ENCODE data around the gene ZNF653. TPM values are rescaled to one million over a fixed set of nuclear protein-coding genes. Genes with fewer than 3 reads are reported as not detected.
A peak's percentile ranks its signal among the peaks of the same experiment; 100 is the strongest.

The ZNF653 gene
- total RNA-seq, 2 donors from 2014 or later: 5.4 to 25.0 TPM

DNA sequence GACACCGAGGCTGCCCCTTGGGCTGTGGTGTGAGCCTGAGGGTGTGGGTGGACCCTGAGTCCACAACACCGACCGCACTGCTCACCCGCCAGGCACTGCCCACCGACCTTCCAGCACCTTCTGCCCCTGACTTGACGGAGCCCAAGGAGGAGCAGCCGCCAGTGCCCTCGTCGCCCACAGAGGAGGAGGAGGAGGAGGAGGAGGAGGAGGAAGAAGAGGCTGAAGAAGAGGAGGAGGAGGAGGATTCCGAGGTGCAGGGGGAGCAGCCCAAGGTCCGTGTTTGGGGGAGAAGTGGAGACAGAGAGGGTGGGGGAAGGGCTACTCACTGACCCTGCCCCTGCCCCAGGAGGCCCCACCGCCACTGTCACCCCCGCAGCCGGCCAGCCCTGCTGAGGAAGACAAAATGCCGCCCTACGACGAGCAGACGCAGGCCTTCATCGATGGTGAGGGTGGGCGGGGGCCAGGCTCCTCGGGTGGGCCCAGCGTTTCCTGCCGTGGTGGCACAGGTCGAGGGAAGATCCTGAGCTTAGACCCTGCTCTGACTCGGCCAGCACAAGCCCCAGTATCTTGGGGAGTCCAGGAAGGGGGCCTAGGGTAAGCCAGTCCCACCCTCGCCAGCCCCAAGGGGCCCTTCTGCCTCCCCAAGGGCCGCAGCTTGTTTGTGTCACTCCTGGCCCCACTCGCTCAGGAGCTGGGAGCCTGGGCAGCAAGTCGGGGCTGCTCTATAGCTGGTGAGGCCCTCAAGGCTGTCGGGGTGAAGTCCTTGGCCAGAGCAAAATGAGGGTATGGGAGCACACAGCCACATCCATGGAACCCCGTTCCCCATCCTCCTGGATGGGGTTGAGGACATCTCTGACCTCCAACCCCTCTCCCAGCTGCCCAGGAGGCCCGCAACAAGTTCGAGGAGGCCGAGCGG, 58.0 kb downstream of the ZNF653 start:
- ATAC-seq (ENCODE audit: insufficient number of reproducible peaks, low FRiP score, low read depth): no peak
- H3K4me3 ChIP-seq: no peak overlapping the region
- peaks cover 41% of the 10 kb centered on the region for H3K36me3 ChIP-seq
- DNase-seq (ENCODE audit: low spot score): no peak
- no peaks in the 10 kb centered on the region for H3K4me1 ChIP-seq (ENCODE audit: control insufficient read depth in 1 of 2, low read depth in 2 of 2)
- TF ChIP-seq, protein P1, sequence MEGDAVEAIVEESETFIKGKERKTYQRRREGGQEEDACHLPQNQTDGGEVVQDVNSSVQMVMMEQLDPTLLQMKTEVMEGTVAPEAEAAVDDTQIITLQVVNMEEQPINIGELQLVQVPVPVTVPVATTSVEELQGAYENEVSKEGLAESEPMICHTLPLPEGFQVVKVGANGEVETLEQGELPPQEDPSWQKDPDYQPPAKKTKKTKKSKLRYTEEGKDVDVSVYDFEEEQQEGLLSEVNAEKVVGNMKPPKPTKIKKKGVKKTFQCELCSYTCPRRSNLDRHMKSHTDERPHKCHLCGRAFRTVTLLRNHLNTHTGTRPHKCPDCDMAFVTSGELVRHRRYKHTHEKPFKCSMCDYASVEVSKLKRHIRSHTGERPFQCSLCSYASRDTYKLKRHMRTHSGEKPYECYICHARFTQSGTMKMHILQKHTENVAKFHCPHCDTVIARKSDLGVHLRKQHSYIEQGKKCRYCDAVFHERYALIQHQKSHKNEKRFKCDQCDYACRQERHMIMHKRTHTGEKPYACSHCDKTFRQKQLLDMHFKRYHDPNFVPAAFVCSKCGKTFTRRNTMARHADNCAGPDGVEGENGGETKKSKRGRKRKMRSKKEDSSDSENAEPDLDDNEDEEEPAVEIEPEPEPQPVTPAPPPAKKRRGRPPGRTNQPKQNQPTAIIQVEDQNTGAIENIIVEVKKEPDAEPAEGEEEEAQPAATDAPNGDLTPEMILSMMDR (IDR thresholded peaks at IDR 0.05): no peak
- no peaks in the 10 kb centered on the region for H3K9me3 ChIP-seq
- no peaks in the 10 kb centered on the region for H3K27me3 ChIP-seq (replicated peaks; ENCODE audit: insufficient read depth)
- H3K27ac ChIP-seq: no peak overlapping the region

DNA sequence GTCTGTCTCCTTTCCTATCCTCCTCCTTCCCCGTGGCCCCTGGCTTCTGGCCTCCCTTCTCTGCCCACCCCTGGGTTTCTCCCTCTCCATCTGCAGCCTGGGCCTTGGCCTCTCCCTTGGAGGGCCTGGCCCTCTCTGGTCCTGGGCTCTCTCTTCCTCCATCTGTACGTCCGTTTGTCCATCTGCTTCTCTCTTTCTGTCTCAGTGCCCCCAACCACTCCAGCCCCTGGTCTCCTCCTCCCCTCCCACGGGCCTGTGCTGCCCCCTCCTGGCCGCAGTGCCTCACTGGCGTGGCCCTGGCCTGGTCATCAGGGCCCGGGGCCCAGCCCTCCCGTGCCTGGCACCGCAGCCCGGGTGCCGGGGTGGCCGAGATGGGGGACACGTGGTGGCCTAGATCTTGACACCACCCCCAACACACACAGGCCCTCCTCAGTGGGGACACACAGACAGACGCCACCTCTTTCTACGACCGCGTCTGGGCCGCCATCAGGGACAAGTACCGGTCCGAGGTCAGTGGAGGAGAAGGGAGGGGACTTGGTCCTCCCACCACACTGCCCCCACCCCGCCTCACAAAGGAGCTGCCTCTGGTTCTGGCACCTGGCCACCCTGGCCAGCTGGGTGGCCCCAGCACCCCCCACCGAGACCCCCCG, 58.9 kb downstream of the ZNF653 start:
- DNase-seq (ENCODE audit: low spot score): no peak
- ATAC-seq (ENCODE audit: insufficient number of reproducible peaks, low FRiP score, low read depth): no peak
- Histone ChIP-seq H3K4me3 (no peak overlapping the region), H3K27me3 (replicated peaks; ENCODE audit: insufficient read depth) (no peaks in the 10 kb centered on the region), H3K36me3 (peaks cover 49% of the 10 kb centered on the region), H3K27ac (no peak overlapping the region), H3K4me1 (ENCODE audit: control insufficient read depth in 1 of 2, low read depth in 2 of 2) (no peaks in the 10 kb centered on the region), H3K9me3 (no peaks in the 10 kb centered on the region)
- TF ChIP-seq, protein P1 (IDR thresholded peaks at IDR 0.05): peak; percentile 74

DNA sequence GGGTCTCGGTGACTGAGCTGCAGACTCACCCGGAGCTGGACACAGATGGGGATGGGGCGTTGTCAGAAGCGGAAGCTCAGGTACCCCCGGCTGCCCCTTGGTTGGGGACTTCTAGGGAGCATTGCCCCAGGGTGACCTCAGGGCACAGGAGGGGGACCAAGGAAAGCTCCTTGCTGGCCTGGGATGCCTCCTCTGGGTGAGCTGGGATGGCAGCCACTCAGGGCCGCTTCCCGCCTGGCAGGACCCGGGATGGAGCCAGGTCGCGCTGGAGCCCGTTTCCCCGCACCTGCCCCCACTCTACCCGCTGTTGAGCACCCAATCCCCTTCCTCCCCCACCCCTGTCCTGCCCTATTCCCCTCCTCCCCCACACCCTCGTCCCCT, 59.4 kb downstream of the ZNF653 start:
- no peak for ATAC-seq (ENCODE audit: insufficient number of reproducible peaks, low FRiP score, low read depth)
- no peaks in the 10 kb centered on the region for H3K9me3 ChIP-seq

DNA sequence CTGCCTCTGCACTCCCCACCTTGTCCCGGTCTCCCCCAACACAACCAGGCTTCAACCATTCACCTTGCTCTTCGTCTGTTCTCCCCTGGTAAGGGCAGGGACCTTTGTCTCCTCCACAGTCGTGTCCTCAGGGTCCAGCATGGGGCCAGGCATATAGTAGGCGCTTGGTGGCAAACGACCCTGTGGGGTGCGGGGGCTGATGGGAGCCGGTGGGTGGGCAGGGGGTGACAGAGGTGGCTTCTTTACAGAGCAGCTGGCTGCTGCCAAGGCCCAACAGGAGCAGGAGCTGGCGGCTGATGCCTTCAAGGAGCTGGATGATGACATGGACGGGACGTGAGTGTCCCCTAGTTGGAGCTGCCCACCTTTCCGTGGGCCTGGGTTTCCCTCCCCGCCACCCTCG, 60.5 kb downstream of the ZNF653 start:
- Histone ChIP-seq H3K27me3 (replicated peaks; ENCODE audit: insufficient read depth) (no peaks in the 10 kb centered on the region), H3K36me3 (peaks cover 60% of the 10 kb centered on the region), H3K27ac (no peak overlapping the region), H3K4me1 (ENCODE audit: control insufficient read depth in 1 of 2, low read depth in 2 of 2) (no peaks in the 10 kb centered on the region), H3K4me3 (no peak overlapping the region), H3K9me3 (no peaks in the 10 kb centered on the region)
- TF ChIP-seq, protein P1 (IDR thresholded peaks at IDR 0.05): no peak
- DNase-seq (ENCODE audit: low spot score) (no peak), ATAC-seq (ENCODE audit: insufficient number of reproducible peaks, low FRiP score, low read depth) (no peak)

More for the DNA sequence above, 59.4 kb downstream of the ZNF653 start:
- Histone ChIP-seq H3K27me3 (replicated peaks; ENCODE audit: insufficient read depth) (no peaks in the 10 kb centered on the region), H3K4me1 (ENCODE audit: control insufficient read depth in 1 of 2, low read depth in 2 of 2) (no peaks in the 10 kb centered on the region), H3K36me3 (peaks cover 54% of the 10 kb centered on the region), H3K27ac (no peak overlapping the region), H3K4me3 (no peak overlapping the region)
- DNase-seq (ENCODE audit: low spot score): no peak
- TF ChIP-seq, protein P1 (IDR thresholded peaks at IDR 0.05): no peak

DNA sequence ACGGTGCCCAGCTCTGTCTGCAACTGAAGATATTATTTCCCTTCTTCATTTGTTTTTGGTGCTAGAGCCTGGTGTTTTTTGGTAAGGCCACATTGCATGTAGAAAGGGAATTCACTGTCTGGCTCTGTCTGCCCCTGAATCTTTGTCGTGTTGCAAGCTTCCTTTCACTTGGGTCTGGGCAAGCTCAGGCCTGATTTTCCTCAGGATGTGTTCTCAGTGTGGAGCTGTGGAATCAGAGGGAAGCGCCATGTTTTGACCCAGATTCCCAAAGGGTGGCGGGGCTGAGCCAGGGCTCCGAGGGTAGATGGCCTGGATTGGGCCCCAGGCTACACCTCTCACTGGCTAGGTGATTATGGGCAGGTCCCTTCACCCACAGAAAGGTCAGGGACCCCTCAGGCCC, 61.6 kb downstream of the ZNF653 start:
- Histone ChIP-seq H3K27ac (no peak overlapping the region), H3K4me1 (ENCODE audit: control insufficient read depth in 1 of 2, low read depth in 2 of 2) (no peaks in the 10 kb centered on the region), H3K36me3 (peaks cover 54% of the 10 kb centered on the region), H3K27me3 (replicated peaks; ENCODE audit: insufficient read depth) (no peaks in the 10 kb centered on the region), H3K4me3 (no peak overlapping the region), H3K9me3 (no peaks in the 10 kb centered on the region)
- ATAC-seq (ENCODE audit: insufficient number of reproducible peaks, low FRiP score, low read depth): no peak
- TF ChIP-seq, protein P1 (IDR thresholded peaks at IDR 0.05): no peak
- no peak for DNase-seq (ENCODE audit: low spot score)

Measured in thoracic aorta (tissue), 2 donors.